GM10266 (cell line): ENCODE measurements around the gene GATA2.

Source experiments
- DNase-seq: peaks from one replicate; pipeline ENCODE4 v3.0.0; 2012; ENCODE audit errors: extremely low spot score
- TF ChIP-seq, protein P1 (sequence below): IDR thresholded peaks from 2 replicates; pipeline ENCODE4 v1.5.1; 2012; ENCODE audit warnings: mild to moderate bottlenecking, low read depth; ENCODE audit not compliant: control insufficient read depth, insufficient read depth; ENCODE audit errors: missing control alignments

The GATA2 gene

DNA sequence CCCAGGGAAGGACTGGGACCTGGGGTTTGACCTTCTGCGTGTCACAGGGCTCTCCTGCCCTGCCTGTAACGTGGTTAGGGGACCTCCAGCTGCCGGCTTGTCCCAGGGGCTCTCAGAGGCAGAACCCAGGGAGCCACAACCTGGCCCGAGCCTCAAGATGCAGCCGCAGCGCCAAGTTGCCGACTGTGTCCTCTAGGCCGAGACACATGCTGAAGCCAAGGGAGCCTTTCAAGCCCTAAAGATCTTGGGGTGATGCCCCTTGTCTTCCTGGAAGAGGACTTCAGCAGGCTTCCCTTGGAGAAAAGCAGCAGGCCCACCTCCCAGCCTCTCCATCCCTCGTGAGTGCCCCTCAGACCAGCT lies 33.6 kb downstream of the GATA2 start:
- DNase-seq: no peak
- TF ChIP-seq, protein P1, sequence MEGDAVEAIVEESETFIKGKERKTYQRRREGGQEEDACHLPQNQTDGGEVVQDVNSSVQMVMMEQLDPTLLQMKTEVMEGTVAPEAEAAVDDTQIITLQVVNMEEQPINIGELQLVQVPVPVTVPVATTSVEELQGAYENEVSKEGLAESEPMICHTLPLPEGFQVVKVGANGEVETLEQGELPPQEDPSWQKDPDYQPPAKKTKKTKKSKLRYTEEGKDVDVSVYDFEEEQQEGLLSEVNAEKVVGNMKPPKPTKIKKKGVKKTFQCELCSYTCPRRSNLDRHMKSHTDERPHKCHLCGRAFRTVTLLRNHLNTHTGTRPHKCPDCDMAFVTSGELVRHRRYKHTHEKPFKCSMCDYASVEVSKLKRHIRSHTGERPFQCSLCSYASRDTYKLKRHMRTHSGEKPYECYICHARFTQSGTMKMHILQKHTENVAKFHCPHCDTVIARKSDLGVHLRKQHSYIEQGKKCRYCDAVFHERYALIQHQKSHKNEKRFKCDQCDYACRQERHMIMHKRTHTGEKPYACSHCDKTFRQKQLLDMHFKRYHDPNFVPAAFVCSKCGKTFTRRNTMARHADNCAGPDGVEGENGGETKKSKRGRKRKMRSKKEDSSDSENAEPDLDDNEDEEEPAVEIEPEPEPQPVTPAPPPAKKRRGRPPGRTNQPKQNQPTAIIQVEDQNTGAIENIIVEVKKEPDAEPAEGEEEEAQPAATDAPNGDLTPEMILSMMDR: no peak

DNA sequence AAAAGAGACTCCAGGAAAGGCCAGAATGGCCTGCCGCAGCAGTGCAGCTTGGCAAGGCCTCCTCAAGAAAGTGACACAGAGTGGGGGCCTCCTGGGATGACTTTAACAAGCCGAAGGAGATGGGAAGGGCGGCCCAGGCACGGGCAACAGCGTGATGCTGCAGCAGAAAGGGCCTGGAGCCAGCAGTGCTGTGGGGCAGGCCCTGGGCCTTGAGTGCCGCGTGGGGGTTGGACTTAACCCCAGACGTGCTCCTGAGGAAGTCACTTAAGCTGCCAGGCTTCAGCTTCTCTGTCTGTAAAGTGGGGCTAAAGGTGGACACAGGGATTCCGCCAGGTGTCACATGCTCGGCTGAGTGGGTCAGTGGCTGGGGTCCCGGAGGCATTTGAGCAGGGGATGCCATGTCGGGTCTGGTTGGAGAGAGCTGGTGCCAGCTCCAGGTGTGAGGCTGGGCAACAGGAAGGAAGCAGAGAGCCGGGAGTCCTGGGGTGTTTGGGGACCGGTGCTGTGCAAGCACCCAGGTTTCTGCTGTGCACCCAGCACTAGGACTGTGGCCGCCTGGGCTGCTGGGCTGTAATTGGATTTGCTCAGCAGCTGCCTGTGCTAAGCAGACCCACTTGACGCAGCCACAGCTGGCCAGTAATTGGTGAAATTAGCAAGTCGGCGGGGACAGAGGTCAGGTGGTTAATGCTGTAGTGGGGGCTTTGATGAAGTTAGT lies 34.1 kb downstream of the GATA2 start:
- DNase-seq: no peak
- TF ChIP-seq, protein P1: no peak

DNA sequence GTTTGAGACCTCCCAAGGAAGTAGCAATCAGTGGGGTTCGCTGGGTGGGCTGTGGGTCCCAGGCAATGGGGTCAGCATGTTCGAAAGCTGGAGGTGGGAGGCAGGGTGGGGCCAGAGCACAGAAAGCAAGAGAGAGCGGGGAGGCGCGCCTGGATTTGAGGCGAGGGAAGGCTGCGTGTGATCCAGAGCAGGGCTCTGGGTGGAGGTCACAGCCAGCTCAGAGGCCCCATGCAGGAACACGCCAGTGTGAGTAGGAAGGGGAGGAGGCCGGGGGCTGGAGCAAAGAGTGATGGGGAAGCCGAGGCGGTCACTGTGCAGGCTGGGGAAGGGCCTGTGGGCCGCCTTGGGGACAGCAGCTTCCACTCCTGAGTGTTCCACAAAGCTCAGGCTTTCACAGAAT lies 35.1 kb downstream of the GATA2 start:
- DNase-seq: no peak
- TF ChIP-seq, protein P1: no peak

DNA sequence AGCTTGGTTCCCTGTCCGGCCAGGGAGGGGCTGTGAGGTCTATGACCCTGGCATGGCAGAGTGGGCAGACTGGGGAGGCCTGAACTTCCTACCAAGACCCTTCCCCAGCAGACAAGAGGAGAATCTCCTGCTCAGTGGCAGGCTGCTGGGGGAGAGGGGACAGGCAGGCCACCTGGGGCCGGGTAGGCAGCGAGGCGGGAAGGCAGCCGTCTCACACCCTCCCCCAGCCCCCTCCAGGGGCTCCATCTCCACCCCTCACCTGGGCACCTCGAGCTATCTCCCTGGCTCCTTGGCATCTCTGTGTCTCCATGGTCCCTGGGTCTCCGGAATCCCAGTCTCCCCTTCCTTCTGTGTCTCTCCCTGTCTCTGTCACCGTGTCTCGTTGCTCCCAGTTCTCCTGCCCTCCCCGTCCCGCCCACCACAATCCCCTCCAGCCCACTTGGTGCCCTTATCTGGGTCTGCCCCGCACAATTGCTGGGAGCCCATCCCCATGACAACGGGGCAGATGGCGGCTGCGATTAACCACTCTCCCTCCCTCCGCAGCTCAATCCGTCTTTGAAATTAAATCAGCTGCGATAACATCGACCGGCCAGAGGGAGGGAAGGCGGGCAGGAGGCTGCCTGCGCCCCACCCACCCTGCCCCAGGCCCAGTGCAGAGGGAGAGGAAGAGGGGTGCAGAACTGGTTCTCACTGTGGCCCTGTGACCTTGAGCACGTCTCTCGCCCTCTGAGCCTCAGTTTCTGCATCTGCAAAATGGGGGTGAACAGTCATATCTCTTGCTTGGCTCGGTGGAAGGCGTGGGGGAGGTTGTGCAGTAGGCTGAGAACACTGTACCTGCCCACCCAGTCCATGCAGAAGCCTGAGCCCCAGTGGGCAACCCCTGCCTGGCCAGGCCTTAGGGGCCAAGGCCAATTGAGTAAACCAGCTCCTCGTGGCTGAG lies 36.0 kb downstream of the GATA2 start:
- DNase-seq: no peak
- TF ChIP-seq, protein P1: no peak

- no peak for DNase-seq
- TF ChIP-seq, protein P1: no peak
Observed at GRCh38 chr3:128455786-128456748, 36.9 kb downstream of the GATA2 start.

DNA sequence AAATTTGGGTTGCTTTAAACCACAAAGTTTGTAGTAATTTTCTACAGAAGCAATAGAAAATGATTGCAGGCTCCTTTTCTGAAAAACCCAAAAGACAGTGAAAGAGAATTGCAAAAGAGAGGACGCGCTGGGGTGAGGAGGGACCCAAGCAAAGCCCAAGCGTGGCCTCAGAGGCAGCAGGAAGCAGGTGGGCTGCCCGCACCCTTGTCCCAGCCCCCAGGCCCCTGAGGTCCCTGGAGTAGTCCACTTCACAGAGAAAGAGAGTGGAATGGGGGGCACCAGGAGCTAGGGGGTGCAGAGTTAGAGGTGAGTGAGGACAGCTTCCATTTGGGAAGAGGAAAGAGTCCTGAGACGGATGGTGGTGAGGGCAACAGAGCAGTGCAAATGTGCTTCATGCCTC lies 37.9 kb downstream of the GATA2 start:
- DNase-seq: no peak
- TF ChIP-seq, protein P1: no peak
